Measurements from ENCODE around the gene IGSF8.

DNA sequence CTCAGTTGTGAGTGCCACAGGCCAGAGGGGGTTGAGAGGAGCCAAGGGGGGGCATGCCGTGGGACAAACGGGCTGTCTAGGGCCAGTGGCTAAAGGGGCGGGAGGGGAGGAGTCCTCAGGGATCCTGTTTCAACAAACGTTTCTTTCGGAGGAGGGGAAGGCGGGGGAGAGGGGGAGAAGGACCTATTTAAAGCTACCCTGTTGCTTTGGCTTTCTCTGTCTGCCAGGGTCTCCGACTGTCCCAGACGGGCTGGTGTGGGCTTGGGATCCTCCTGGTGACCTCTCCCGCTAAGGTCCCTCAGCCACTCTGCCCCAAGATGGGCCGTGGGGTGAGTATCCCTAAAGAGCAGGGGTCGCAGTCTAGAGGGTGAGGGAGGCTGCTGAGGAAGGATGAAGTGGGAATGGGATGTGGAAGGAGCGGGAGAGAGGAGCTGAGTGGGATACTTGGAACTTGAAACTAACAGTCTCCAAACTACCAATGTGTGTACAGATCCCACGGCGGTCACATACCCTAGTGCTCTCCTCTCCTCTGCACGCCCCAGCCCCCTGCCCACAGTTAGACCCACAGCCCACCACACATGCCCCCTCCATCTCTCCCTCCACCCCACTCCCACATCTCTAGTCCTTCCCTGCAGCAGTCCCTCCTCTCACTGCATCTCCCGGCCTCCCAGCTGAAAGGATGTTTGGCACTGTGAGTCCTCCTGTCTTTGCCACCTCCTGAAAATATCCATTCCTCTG, 17.3 kb upstream of the IGSF8 start, which contains the start of gene ATP1A2:
- TF ChIP-seq POLR2AphosphoS5 (IDR thresholded peaks at IDR 0.05; ENCODE audit: low read depth, low read length) (no peak), POLR2A (IDR thresholded peaks at IDR 0.05; ENCODE audit: low read depth, low read length) (no peak), TAF1 (IDR thresholded peaks at IDR 0.05; ENCODE audit: borderline replicate concordance, low read depth, low read length) (no peak)

Measured in GM12892 (cell line).